Measurements from ENCODE around the gene ACIN1.

DNA sequence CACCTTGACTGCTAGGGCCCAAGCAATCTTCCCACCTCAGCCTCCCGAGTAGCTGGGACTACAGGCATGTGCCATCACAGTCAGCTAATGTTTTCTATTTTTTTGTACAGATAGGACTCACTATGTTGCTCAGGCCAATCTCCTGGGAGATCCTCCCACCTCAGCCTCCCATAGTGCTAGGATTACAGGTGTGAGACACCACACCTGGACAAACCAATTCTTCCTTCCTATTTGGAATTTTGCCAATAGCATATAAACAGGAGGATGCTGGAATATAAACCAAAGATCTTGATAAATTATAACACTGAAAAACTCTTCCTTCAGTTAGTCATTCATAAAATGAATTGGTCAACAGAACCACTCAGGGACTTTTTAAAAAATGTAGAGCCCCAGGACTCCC, 8.4 kb downstream of the ACIN1 start:
- TF ChIP-seq YY1 (IDR thresholded peaks at IDR 0.05; ENCODE audit: extremely low read depth, insufficient replicate concordance, low read depth, low read length) (no peak), CEBPB (IDR thresholded peaks at IDR 0.05; ENCODE audit: low read depth) (no peak), RAD21 (IDR thresholded peaks at IDR 0.05; ENCODE audit: low read depth) (no peak), TCF7L2 (IDR thresholded peaks at IDR 0.05; ENCODE audit: borderline replicate concordance, extremely low read depth, insufficient read depth, insufficient read length) (no peak), POLR2AphosphoS5 (IDR thresholded peaks at IDR 0.05; ENCODE audit: low read depth, low read length) (no peak), EZH2 (IDR thresholded peaks at IDR 0.05) (no peak), POLR2A (IDR thresholded peaks at IDR 0.05; ENCODE audit: borderline replicate concordance, extremely low read depth, insufficient read depth, insufficient read length) (no peak), JUND (IDR thresholded peaks at IDR 0.05) (no peak), EGR1 (IDR thresholded peaks at IDR 0.05; ENCODE audit: low read depth) (no peak), ZNF274 (IDR thresholded peaks at IDR 0.05; ENCODE audit: low read depth, low read length) (no peak)
- TF ChIP-seq, protein P1, sequence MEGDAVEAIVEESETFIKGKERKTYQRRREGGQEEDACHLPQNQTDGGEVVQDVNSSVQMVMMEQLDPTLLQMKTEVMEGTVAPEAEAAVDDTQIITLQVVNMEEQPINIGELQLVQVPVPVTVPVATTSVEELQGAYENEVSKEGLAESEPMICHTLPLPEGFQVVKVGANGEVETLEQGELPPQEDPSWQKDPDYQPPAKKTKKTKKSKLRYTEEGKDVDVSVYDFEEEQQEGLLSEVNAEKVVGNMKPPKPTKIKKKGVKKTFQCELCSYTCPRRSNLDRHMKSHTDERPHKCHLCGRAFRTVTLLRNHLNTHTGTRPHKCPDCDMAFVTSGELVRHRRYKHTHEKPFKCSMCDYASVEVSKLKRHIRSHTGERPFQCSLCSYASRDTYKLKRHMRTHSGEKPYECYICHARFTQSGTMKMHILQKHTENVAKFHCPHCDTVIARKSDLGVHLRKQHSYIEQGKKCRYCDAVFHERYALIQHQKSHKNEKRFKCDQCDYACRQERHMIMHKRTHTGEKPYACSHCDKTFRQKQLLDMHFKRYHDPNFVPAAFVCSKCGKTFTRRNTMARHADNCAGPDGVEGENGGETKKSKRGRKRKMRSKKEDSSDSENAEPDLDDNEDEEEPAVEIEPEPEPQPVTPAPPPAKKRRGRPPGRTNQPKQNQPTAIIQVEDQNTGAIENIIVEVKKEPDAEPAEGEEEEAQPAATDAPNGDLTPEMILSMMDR (IDR thresholded peaks at IDR 0.05 in 2 of 3, conservative IDR thresholded peaks at IDR 0.05 in 1 of 3; ENCODE audit: borderline replicate concordance in 1 of 3, insufficient read depth in 1 of 3, low read depth in 2 of 3, low read length in 2 of 3): no peak
- TF ChIP-seq, protein P2, sequence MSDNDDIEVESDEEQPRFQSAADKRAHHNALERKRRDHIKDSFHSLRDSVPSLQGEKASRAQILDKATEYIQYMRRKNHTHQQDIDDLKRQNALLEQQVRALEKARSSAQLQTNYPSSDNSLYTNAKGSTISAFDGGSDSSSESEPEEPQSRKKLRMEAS (IDR thresholded peaks at IDR 0.05): no peak
- TF ChIP-seq, protein P3, sequence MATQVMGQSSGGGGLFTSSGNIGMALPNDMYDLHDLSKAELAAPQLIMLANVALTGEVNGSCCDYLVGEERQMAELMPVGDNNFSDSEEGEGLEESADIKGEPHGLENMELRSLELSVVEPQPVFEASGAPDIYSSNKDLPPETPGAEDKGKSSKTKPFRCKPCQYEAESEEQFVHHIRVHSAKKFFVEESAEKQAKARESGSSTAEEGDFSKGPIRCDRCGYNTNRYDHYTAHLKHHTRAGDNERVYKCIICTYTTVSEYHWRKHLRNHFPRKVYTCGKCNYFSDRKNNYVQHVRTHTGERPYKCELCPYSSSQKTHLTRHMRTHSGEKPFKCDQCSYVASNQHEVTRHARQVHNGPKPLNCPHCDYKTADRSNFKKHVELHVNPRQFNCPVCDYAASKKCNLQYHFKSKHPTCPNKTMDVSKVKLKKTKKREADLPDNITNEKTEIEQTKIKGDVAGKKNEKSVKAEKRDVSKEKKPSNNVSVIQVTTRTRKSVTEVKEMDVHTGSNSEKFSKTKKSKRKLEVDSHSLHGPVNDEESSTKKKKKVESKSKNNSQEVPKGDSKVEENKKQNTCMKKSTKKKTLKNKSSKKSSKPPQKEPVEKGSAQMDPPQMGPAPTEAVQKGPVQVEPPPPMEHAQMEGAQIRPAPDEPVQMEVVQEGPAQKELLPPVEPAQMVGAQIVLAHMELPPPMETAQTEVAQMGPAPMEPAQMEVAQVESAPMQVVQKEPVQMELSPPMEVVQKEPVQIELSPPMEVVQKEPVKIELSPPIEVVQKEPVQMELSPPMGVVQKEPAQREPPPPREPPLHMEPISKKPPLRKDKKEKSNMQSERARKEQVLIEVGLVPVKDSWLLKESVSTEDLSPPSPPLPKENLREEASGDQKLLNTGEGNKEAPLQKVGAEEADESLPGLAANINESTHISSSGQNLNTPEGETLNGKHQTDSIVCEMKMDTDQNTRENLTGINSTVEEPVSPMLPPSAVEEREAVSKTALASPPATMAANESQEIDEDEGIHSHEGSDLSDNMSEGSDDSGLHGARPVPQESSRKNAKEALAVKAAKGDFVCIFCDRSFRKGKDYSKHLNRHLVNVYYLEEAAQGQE (IDR thresholded peaks at IDR 0.05; ENCODE audit: low read depth): no peak

Measured in HCT116 (cell line).